GM21737 (cell line): ENCODE data around the gene SLC35A3.
"Not testable (repeated sequence)": the region's sequence is repeated elsewhere in the genome, so short reads cannot be mapped to it uniquely, and the experiment has no call there.

Experiments used
- ATAC-seq: cut with Tn5 transposase; IDR thresholded peaks from one replicate; pipeline ENCODE4 v1.9.1; 2021; ENCODE audit warnings: mild to moderate bottlenecking, moderate library complexity; ENCODE audit not compliant: unreplicated experiment

SLC35A3 gene

GRCh38 chr1:99972066-99972465 is 2.3 kb downstream of the SLC35A3 start:
- ATAC-seq = not testable (repeated sequence)

DNA sequence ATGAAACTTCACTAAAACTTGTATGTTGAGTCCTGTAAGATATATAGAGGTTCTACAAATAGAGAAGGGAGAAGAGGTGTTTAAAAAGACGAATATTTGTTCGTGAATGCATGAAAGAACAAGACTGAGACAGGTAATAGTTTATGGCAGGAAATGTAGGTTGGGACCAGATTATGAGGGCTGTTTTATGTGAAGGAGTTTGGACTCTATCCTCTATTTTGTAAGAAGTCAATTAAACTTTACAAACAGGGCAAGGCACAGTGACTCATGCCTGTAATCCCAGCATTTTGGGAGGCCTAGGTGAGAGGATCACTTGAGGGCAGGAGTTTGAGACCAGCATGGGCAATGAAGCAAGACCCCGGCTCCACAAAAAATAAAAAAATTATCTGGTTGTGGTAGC is 5.7 kb downstream of the SLC35A3 start:
- ATAC-seq = no peak

GRCh38 chr1:99977326-99977725 is 7.5 kb downstream of the SLC35A3 start:
- ATAC-seq = not testable (repeated sequence)

GRCh38 chr1:99978218-99978617 is 8.4 kb downstream of the SLC35A3 start:
- no peak for ATAC-seq

DNA sequence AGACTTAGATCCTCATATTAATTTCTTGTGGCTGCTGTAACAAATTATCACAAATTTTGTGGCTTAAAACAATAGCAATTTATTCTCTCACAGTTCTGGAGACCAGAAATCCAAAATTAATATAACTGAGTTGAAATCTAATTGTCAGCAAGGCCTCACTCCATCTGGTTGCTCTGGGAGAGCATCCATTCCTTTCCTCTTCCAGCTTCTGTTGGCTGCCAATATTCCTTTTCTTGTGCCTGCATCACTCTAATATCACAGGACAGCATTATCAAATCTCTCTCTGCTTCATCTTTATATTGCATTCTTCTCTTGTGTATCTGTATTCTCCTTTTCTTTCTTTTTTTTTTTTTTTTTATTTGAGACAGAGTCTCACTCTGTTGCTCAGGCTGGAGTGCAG is 9.3 kb downstream of the SLC35A3 start:
- no peak for ATAC-seq

DNA sequence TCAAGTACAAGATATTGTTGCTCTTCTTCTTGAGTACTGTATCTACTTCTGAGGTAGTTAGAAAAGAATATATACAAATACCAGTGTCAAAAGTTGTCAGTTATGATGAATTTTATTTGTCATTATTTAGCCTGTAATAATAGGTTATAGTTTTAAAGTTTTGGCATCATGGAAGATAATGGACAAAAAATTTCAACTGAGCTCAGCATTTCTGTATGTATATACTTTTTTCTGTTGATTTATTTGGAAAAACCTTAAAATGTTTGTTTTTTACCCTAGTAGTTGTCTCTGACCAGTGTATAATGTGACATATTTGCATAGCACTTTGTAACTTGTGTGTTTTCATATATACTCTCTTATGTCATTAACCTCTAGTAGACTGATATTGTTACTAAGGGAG is 11.1 kb downstream of the SLC35A3 start:
- no peak for ATAC-seq

- no peak for ATAC-seq
Observed at GRCh38 chr1:99986656-99987225, 16.9 kb downstream of the SLC35A3 start.

GRCh38 chr1:99988210-99988765 is 18.5 kb downstream of the SLC35A3 start:
- no peak for ATAC-seq

DNA sequence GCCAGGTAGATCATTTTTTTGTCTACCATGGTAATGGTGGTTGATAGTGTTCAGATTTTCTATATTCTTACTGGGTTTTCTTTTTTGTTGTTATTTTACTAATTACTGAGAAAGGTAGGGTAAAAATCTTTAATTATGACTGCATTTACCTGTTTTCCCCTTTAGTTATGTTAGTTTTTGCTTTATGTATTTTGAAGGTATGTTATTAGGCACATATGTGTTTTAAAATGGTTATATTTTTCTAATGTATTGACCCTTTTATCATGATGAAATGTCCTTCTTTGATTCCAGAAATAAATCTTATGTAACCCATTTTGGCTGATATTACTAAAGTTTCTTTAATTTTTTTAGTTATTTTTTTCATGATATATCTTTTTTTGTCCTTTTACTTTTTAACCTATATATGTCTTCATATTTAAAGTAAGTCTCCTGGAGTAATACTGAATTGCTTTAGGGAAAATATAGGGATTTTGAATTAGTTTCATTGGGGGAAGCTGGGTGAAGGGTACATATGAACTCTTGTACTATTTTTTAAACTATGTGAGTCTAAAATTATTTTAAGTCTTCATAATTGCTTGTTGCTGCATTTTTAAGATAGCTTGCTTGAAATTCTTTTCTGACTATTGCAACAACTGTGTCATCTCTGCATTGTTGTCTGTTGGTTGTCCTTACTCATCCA is 22.4 kb downstream of the SLC35A3 start:
- no peak for ATAC-seq

DNA sequence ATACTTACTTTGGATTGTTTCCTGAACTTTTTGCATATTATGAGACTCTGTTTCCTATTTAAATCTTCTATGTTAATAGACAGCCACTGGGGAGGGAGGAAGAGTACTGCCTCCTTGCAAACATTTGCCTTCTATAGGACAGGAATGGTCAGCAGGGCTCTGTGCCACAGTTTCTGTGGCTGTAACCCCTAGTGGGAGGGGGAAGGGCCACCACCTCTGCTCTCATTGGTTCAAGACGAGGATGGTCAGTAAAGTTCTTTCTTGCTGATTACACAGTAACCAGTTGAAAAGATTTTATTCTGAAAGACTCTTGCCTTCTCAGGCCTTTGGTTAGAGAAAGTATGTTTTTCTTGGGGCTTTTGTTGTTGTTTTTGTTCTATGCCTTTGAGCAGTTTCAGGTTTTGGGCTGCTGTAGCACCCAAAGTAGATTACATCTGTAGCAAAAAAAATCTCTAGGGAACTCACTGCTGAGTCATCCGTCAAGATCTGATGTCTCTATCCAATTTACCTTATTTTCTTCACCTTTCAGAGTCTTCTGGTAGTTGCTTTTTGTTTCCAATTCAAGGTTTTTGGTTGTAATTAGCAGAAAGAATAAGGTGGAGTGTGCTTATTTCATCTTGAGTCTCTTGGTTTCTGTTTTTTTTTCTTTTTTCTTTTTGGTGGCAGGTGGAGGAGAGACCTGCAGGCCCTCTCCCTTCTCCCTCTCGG is 23.1 kb downstream of the SLC35A3 start:
- peak; percentile 50 for ATAC-seq

DNA sequence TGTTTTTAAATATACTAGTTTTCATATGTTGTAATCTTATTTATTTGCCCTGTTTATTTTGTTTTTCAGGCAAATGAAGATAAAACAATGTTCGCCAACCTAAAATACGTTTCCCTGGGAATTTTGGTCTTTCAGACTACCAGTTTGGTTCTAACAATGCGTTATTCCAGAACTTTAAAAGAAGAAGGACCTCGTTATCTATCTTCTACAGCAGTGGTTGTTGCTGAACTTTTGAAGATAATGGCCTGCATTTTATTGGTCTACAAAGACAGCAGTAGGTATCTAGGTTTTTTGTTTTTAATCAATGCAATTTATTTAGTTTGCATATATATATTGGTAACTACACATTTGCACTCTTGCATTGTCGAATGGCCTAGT is 23.7 kb downstream of the SLC35A3 start:
- ATAC-seq = no peak

GRCh38 chr1:99994496-99994895 is 24.7 kb downstream of the SLC35A3 start:
- no peak for ATAC-seq

- ATAC-seq = no peak
Observed at GRCh38 chr1:99996951-99997350, 27.2 kb downstream of the SLC35A3 start.

- ATAC-seq = no peak
Observed at GRCh38 chr1:100001462-100001861, 31.7 kb downstream of the SLC35A3 start.

DNA sequence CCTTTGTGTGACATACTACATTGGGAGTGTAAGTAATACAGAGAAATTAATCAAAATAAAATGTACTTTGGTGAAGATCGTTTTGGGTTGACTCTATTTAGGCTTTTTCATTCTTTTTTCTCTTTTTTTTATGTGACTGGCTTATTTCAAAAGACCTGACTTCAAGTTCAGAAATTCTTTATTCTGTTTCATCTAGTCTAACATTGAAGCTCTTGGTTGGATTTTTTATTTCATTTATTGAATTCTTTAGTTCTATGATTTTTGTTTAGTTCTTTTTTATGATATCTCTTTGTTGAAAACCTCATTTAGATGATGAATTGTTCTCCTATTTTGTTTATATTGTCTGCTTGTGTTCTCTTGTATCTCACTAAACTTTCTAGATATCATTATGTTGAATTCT is 35.6 kb downstream of the SLC35A3 start:
- no peak for ATAC-seq

DNA sequence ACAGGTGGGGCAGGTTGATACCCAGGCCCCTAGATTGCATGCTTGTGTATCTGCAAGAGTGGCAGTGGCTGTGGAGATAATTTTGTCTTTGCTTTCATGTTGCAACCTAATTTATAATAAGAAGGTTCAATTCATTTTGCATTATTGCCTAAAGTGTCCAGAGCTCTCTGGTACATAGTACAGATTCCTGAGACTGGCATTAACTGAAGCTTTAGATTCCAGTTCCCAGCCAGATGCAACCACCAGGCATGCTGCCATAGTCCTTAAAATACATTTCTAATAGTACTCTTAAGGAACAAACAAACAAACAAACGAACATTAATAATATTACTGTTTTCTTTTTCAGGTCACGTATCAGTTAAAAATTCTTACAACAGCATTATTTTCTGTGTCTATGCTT is 36.9 kb downstream of the SLC35A3 start:
- no peak for ATAC-seq

GRCh38 chr1:100009458-100009857 is 39.7 kb downstream of the SLC35A3 start:
- ATAC-seq = no peak

DNA sequence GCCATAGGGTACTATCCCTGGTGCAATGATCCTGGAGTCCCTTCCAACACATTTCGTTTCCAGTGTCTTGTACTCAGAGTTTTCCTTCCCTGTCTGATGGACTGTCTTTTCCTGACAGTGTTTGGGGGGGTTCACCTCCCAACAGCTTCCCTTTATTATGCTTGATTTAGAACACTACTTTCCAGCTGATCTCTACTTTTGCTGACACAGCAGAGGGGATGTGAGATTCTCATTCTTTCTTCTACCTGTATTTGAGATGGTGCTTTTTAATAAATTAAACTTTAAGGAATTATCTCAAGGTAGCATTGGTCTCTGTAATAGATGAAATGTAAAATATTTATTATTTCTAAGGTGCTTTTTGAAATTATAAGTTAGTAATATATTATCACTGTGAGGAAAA is 41.0 kb downstream of the SLC35A3 start:
- no peak for ATAC-seq

- no peak for ATAC-seq
Observed at GRCh38 chr1:100019220-100019619, 49.4 kb downstream of the SLC35A3 start.

- ATAC-seq = no peak
Observed at GRCh38 chr1:100023482-100023881, 53.7 kb downstream of the SLC35A3 start.

GRCh38 chr1:100027212-100027611 is 57.4 kb downstream of the SLC35A3 start:
- no peak for ATAC-seq

- no peak for ATAC-seq
Observed at GRCh38 chr1:100028765-100029164, 59.0 kb downstream of the SLC35A3 start.
